ENCODE results near the gene LPIN3.

Gene LPIN3

DNA sequence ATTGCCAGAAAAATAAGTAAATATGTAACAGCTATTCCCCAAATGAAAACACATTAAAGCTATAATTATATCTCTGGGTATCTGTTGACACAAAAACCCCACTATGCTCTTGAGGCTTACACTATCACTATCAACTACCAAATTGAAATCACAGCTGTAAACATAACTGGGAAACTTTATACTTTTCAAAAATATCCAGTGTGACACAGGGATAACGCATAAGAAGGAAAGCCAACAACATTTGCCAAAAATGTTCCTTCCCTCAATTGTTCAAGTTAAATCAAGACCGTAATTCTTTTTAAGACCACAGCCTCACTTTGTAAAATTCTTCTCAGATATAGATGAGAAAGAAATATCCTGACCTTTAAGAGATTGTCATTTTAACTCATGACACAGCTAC is 26.2 kb upstream of the LPIN3 start:
- Mint-ChIP-seq H3K27ac (no peak overlapping the region), H3K4me1 (peaks cover 31% of the 10 kb centered on the region), H3K27me3 (no peaks in the 10 kb centered on the region), H3K36me3 (ENCODE audit: low read depth) (no peaks in the 10 kb centered on the region), H3K9me3 (no peaks in the 10 kb centered on the region), H3K4me3 (no peak overlapping the region)
- no peak for ATAC-seq
- DNase-seq = no peak

- DNase-seq (no peak), ATAC-seq (no peak)
- Mint-ChIP-seq H3K27me3 (no peaks in the 10 kb centered on the region), H3K36me3 (ENCODE audit: low read depth) (no peaks in the 10 kb centered on the region), H3K4me1 (peaks cover 34% of the 10 kb centered on the region), H3K4me3 (peak overlapping the region; percentile 87), H3K27ac (peak overlapping the region; percentile 87), H3K9me3 (no peaks in the 10 kb centered on the region)
These were observed 24.6 kb upstream of the LPIN3 start for GRCh38 chr20:41316051-41316450.

DNA sequence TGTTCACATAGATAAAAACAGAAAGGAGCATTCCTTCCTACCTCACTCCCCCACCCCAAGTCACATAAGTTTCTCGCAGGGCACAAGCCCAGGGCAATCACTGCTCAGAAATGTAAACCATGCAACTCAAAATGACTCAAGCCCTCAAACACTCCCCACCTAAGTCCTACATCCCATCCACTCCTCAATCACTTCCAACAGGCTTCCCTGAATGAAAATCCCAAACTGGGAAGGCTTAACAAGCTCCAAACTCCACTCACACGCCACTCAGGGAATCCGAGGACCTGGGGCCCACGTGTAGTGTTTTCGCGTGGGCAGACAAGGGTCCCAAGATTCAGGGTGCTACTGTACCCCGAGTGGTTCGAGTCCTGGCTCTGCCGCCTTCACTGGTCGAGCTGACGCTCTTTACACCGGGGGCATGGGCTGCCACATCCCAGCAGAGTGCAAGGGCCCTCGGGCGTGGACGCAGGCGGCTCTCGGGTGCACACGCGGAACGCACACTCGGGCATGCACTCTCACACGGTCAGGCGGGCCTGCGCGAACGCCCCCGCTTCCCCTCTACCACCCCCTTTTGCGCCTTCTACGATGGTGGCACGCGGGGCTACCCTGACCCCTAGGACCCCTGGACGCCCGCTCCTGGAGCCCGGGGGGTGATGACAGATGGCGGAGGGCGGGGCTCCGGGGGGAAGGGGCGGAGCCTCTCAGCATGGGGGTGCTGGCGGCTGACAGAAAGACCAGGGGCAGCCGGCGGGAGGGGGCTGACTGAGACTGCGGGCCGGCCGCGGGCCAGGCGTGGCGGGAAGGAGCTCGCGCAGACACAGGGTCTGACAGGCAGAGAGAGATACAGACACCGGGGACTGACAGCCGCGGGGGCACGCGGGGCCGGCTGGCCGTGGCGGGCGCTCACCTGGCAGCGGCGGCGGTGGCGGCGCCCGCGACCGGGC is 23.7 kb upstream of the LPIN3 start:
- Mint-ChIP-seq H3K27ac (peak overlapping the region; percentile 87), H3K27me3 (no peaks in the 10 kb centered on the region)
- DNase-seq = peak; percentile 85

GRCh38 chr20:41317546-41318270 is 22.9 kb upstream of the LPIN3 start, which contains the start of gene ZHX3:
ZHX3 (minus strand) TSS chr20:41317731; CDS start chr20:41204916, 112,815 bp downstream.
- H3K4me1 Mint-ChIP-seq = peaks cover 34% of the 10 kb centered on the region
- no peaks in the 10 kb centered on the region for H3K36me3 Mint-ChIP-seq (ENCODE audit: low read depth)
- H3K27ac Mint-ChIP-seq = peak within 1 kb of the TSS; percentile 87
- H3K9me3 Mint-ChIP-seq = no peaks in the 10 kb centered on the region
- H3K27me3 Mint-ChIP-seq = no peaks in the 10 kb centered on the region
- H3K4me3 Mint-ChIP-seq = peak within 1 kb of the TSS; percentile 87
- DNase-seq (peak; percentile 98), ATAC-seq (peak; percentile 99)

More for the DNA sequence above, 23.7 kb upstream of the LPIN3 start:
- peak overlapping the region; percentile 87 for H3K4me3 Mint-ChIP-seq
- no peaks in the 10 kb centered on the region for H3K36me3 Mint-ChIP-seq (ENCODE audit: low read depth)
- ATAC-seq = peak; percentile 56
- no peaks in the 10 kb centered on the region for H3K9me3 Mint-ChIP-seq
- H3K4me1 Mint-ChIP-seq = peaks cover 34% of the 10 kb centered on the region

GRCh38 chr20:41318271-41318649 is 22.4 kb upstream of the LPIN3 start:
- H3K27me3 Mint-ChIP-seq = no peaks in the 10 kb centered on the region
- H3K9me3 Mint-ChIP-seq = no peaks in the 10 kb centered on the region
- H3K4me1 Mint-ChIP-seq = peaks cover 34% of the 10 kb centered on the region
- DNase-seq = no peak
- no peaks in the 10 kb centered on the region for H3K36me3 Mint-ChIP-seq (ENCODE audit: low read depth)
- peak overlapping the region; percentile 63 for H3K4me3 Mint-ChIP-seq
- H3K27ac Mint-ChIP-seq = no peak overlapping the region
- ATAC-seq = no peak

GRCh38 chr20:41320441-41320840 is 20.2 kb upstream of the LPIN3 start:
- Mint-ChIP-seq H3K4me1 (peaks cover 21% of the 10 kb centered on the region), H3K27me3 (no peaks in the 10 kb centered on the region), H3K4me3 (no peak overlapping the region), H3K9me3 (no peaks in the 10 kb centered on the region), H3K27ac (no peak overlapping the region), H3K36me3 (ENCODE audit: low read depth) (no peaks in the 10 kb centered on the region)
- ATAC-seq (no peak), DNase-seq (no peak)

- Mint-ChIP-seq H3K9me3 (no peaks in the 10 kb centered on the region), H3K4me3 (no peak overlapping the region), H3K36me3 (ENCODE audit: low read depth) (no peaks in the 10 kb centered on the region), H3K4me1 (peaks cover 18% of the 10 kb centered on the region), H3K27ac (no peak overlapping the region), H3K27me3 (no peaks in the 10 kb centered on the region)
- DNase-seq (no peak), ATAC-seq (no peak)
These were observed 19.6 kb upstream of the LPIN3 start for GRCh38 chr20:41320976-41321375.

- H3K9me3 Mint-ChIP-seq = no peaks in the 10 kb centered on the region
- H3K27me3 Mint-ChIP-seq = no peaks in the 10 kb centered on the region
- H3K36me3 Mint-ChIP-seq (ENCODE audit: low read depth) = no peaks in the 10 kb centered on the region
- H3K27ac Mint-ChIP-seq = no peak overlapping the region
- DNase-seq = no peak
- no peak overlapping the region for H3K4me3 Mint-ChIP-seq
- no peak for ATAC-seq
- H3K4me1 Mint-ChIP-seq = peaks cover 14% of the 10 kb centered on the region
These were observed 13.4 kb upstream of the LPIN3 start for GRCh38 chr20:41327178-41327577.

DNA sequence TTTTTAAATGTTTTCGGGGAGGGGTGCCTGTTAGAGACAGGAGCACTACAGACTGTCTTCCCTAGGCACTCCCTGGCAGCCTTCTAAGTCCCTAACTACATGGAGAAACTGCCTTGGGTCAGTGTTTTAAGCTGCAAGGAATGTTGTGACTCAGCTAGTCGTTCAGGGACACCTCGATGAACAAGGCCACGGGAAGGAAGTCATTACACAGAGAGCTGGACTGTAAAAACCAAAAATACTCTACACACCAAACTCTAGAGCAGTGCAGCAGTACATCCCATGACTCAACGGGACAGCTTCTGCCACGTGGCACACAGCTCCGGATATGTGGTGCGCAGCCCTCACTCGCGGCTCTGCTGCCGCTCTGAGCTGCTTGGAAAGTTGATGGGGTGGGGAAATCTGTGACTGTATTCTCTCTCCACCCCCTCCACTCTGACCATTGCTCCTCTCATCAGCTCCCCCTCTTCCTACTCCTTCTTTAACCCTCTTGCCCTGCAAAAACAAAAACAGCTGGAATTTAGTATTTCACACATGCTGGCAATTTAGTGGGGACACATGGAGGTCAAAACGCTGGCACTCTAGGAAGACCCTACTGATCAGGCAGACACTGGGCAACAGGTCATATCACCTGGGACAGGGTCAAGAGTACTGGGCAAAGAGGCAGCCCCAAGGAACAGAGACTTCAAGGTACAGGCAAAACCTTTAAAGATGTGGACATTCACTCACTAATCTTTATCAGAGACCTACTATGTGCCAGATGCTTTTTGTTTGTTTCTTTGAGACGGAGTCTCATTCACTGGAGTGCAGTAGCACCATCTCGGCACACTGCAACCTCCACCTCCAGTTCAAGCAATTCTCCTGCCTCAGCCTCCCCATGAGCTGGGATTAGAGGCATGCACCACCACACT is 10.9 kb upstream of the LPIN3 start:
- Mint-ChIP-seq H3K27ac (peak overlapping the region; percentile 50), H3K27me3 (no peaks in the 10 kb centered on the region), H3K9me3 (no peaks in the 10 kb centered on the region), H3K4me1 (peaks cover 14% of the 10 kb centered on the region), H3K4me3 (no peak overlapping the region), H3K36me3 (ENCODE audit: low read depth) (no peaks in the 10 kb centered on the region)
- peak; percentile 65 for DNase-seq
- peak; percentile 100 for ATAC-seq

GRCh38 chr20:41330343-41330720 is 10.3 kb upstream of the LPIN3 start:
- Mint-ChIP-seq H3K27me3 (no peaks in the 10 kb centered on the region), H3K4me1 (peaks cover 14% of the 10 kb centered on the region), H3K36me3 (ENCODE audit: low read depth) (no peaks in the 10 kb centered on the region), H3K4me3 (no peak overlapping the region), H3K27ac (no peak overlapping the region), H3K9me3 (no peaks in the 10 kb centered on the region)
- no peak for DNase-seq
- no peak for ATAC-seq

- DNase-seq (no peak), ATAC-seq (no peak)
- H3K27ac Mint-ChIP-seq = no peak overlapping the region
- H3K27me3 Mint-ChIP-seq = no peaks in the 10 kb centered on the region
- H3K9me3 Mint-ChIP-seq = no peaks in the 10 kb centered on the region
- H3K36me3 Mint-ChIP-seq (ENCODE audit: low read depth) = no peaks in the 10 kb centered on the region
- peaks cover 14% of the 10 kb centered on the region for H3K4me1 Mint-ChIP-seq
- no peak overlapping the region for H3K4me3 Mint-ChIP-seq
These were observed 9.7 kb upstream of the LPIN3 start for GRCh38 chr20:41330941-41331340.

DNA sequence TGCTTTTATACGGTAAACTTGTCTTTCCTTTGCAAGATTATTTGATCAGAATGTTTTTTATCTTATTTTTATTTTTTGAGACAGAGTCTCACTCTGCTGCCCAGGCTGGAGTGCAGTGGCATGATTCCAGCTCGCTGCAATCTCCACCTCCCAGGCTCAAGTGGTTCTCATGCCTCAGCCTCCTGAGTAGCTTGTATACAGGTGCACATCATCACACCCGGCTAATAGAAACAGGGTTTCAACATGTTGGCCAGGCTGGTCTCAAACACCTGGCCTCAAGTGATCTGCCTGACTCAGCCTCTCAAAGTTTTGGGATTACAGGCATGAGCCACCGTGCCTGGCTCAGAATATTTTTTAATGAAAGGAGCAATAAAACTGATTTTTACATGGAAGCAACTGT is 8.9 kb upstream of the LPIN3 start:
- ATAC-seq (no peak), DNase-seq (no peak)
- Mint-ChIP-seq H3K9me3 (no peaks in the 10 kb centered on the region), H3K27me3 (no peaks in the 10 kb centered on the region), H3K4me3 (no peak overlapping the region), H3K4me1 (peaks cover 14% of the 10 kb centered on the region), H3K27ac (no peak overlapping the region), H3K36me3 (ENCODE audit: low read depth) (no peaks in the 10 kb centered on the region)

- Mint-ChIP-seq H3K4me3 (no peak overlapping the region), H3K27ac (no peak overlapping the region), H3K4me1 (peaks cover 10% of the 10 kb centered on the region), H3K27me3 (peaks cover 5% of the 10 kb centered on the region), H3K36me3 (ENCODE audit: low read depth) (no peaks in the 10 kb centered on the region), H3K9me3 (no peaks in the 10 kb centered on the region)
- no peak for ATAC-seq
- DNase-seq = no peak
These were observed 6.6 kb upstream of the LPIN3 start for GRCh38 chr20:41334036-41334435.

Data from activated naive CD8-positive, alpha-beta T cell treated with anti-CD3 and anti-CD28 coated beads, Interleukin-2, amount 50 U/mL, for 24 hours (primary cell).